CD14-positive monocyte (primary cell): Measurements from ENCODE around the gene PSMD11. TPM values are rescaled to one million over a fixed set of nuclear protein-coding genes. Genes with fewer than 3 reads are reported as not detected.

Experiments
- DNase-seq, 3 donors: peaks; one replicate each; pipeline ENCODE4 v3.0.0-alpha.2; 2011 to 2022
- H2AFZ ChIP-seq: 2 replicates; pipeline ENCODE4 v1.6.0; 2012; ENCODE audit warnings: mild to moderate bottlenecking, low read depth, low read length, inconsistent platforms; ENCODE audit not compliant: insufficient read depth, poor library complexity, severe bottlenecking
- H3K27ac ChIP-seq, 2 donors: 1 replicate in 1 of 2; 2 replicates in 1 of 2; pipeline ENCODE4 v1.5.1; 2012 to 2013; ENCODE audit warnings: low read length in 2 of 2, control low read depth in 1 of 2, inconsistent platforms in 1 of 2, low read depth in 1 of 2, mild to moderate bottlenecking in 1 of 2
- H3K27me3 ChIP-seq, 2 donors: one replicate each; pipeline versions ENCODE4 v1.6.0 to v1.6.1; 2011 to 2013; ENCODE audit warnings: low read length in 2 of 2; ENCODE audit not compliant: control insufficient read depth in 2 of 2, insufficient read depth in 2 of 2
- H3K36me3 ChIP-seq, 2 donors: replicated peaks in 1 of 2; 1 replicate in 1 of 2; 2 replicates in 1 of 2; pipeline versions ENCODE4 v1.5.1 to v1.6.1; 2012 to 2013; ENCODE audit warnings: low read length in 2 of 2, control low read depth in 1 of 2, inconsistent platforms in 1 of 2, mild to moderate bottlenecking in 1 of 2; ENCODE audit not compliant: insufficient read depth in 2 of 2, control insufficient read depth in 1 of 2
- H3K4me1 ChIP-seq, 2 donors: 1 replicate in 1 of 2; 2 replicates in 1 of 2; pipeline versions ENCODE4 v1.5.1 to v1.6.1; 2012 to 2013; ENCODE audit warnings: low read length in 2 of 2, control low read depth in 1 of 2, inconsistent platforms in 1 of 2, mild to moderate bottlenecking in 1 of 2, moderate library complexity in 1 of 2; ENCODE audit not compliant: insufficient read depth in 2 of 2, control insufficient read depth in 1 of 2
- H3K4me2 ChIP-seq: replicated peaks from 2 replicates; pipeline ENCODE3; 2012; ENCODE audit warnings: low read length, moderate library complexity, mild to moderate bottlenecking; ENCODE audit not compliant: poor library complexity, severe bottlenecking; ENCODE audit errors: extremely low read depth
- H3K4me3 ChIP-seq, 3 experiments: fragments of 200-600 bp in 1 of 3; sonication (generic) in 1 of 3; replicated peaks in 1 of 3; 1 replicate in 2 of 3; 2 replicates in 1 of 3; pipeline ENCODE4 v1.5.1; 2011 to 2013; ENCODE audit warnings: low read length in 3 of 3, mild to moderate bottlenecking in 3 of 3, control low read depth in 2 of 3, low read depth in 2 of 3, inconsistent platforms in 1 of 3, moderate library complexity in 1 of 3
- H3K79me2 ChIP-seq: 2 replicates; pipeline ENCODE4 v1.6.0; 2012; ENCODE audit warnings: mild to moderate bottlenecking, control low read depth, inconsistent platforms, low read length, moderate library complexity; ENCODE audit not compliant: insufficient read depth
- H3K9ac ChIP-seq: 2 replicates; pipeline ENCODE4 v1.6.0; 2017; ENCODE audit warnings: low read length, mild to moderate bottlenecking; ENCODE audit not compliant: insufficient read depth, poor library complexity, severe bottlenecking
- H3K9me3 ChIP-seq, 2 donors: replicated peaks in 1 of 2; 1 replicate in 1 of 2; 2 replicates in 1 of 2; pipeline versions ENCODE4 v1.5.1 to v1.6.1; 2012 to 2013; ENCODE audit warnings: low read length in 2 of 2, control low read depth in 1 of 2; ENCODE audit not compliant: control insufficient read depth in 1 of 2, insufficient read depth in 1 of 2
- H4K20me1 ChIP-seq: 2 replicates; pipeline ENCODE4 v1.6.0; 2012; ENCODE audit warnings: mild to moderate bottlenecking, low read length, control low read depth, moderate library complexity; ENCODE audit not compliant: insufficient read depth
- H3K27ac Mint-ChIP-seq, 7 donors: one replicate each; pipeline ENCODE4 v1.8.0; 2020; ENCODE audit warnings: mild to moderate bottlenecking in 7 of 7, mixed read lengths in 7 of 7, moderate library complexity in 6 of 7, inconsistent platforms in 2 of 7
- H3K27me3 Mint-ChIP-seq, 3 donors: one replicate each; pipeline ENCODE4 v1.8.0; 2021 to 2022; ENCODE audit warnings: low read depth in 3 of 3, mild to moderate bottlenecking in 3 of 3, mixed read lengths in 3 of 3, moderate library complexity in 3 of 3, inconsistent platforms in 1 of 3
- H3K36me3 Mint-ChIP-seq, 2 donors: one replicate each; pipeline ENCODE4 v1.8.0; 2020; ENCODE audit warnings: mixed read lengths in 2 of 2, inconsistent platforms in 1 of 2, mild to moderate bottlenecking in 1 of 2
- H3K4me1 Mint-ChIP-seq: one replicate; pipeline ENCODE4 v1.8.0; 2020; ENCODE audit warnings: mild to moderate bottlenecking, mixed read lengths
- H3K4me3 Mint-ChIP-seq, 2 donors: one replicate each; pipeline ENCODE4 v1.8.0; 2020; ENCODE audit warnings: mild to moderate bottlenecking in 2 of 2, mixed read lengths in 2 of 2, moderate library complexity in 1 of 2
- H3K9me3 Mint-ChIP-seq, 7 donors: one replicate each; pipeline ENCODE4 v1.8.0; 2020 to 2022; ENCODE audit warnings: mixed read lengths in 7 of 7, mild to moderate bottlenecking in 6 of 7, moderate library complexity in 6 of 7, inconsistent platforms in 2 of 7
- WGBS: methylation state at CpG from one replicate; pipeline ENCODE4 v1.1.5; 2013; ENCODE audit warnings: missing lambda C conversion rate; ENCODE audit not compliant: insufficient coverage; 5-methylcytosine and 5-hydroxymethylcytosine counted together
- intact Hi-C, 2 donors: fragments of 100-400 bp; cut with micrococcal nuclease; formaldehyde crosslinking; loops; one replicate each; pipeline versions ENCODE4 v1.15.0 to v1.15.1; 2023
- polyA minus RNA-seq: library from RNA; depleted of rRNA, polyadenylated mRNA; stranded (reverse); fragments of >200 nt; gene quantifications from 2 replicates; pipeline ENCODE4 v1.2.3, GENCODE V29; 2012
- polyA plus RNA-seq, 3 donors: library from polyadenylated mRNA; depleted of rRNA in 1 of 3; unstranded in 2 of 3; stranded (reverse) in 1 of 3; fragments of 300-500 nt in 2 of 3; fragments of >200 nt in 1 of 3; fragmentation: Illumina TruSeq in 2 of 3; gene quantifications; 1 replicate in 2 of 3; 2 replicates in 1 of 3; pipeline ENCODE4 v1.2.3, GENCODE V29; 2012 to 2021
- total RNA-seq, 12 experiments: library from RNA in 1 of 12; stranded (reverse) in 1 of 12; fragments of 120-200 nt in 1 of 12; gene quantifications; one replicate each; pipeline ENCODE4 v1.2.4 and lab custom pipeline; 2013 to 2026; ENCODE audit warnings: mixed read lengths in 6 of 12, inconsistent platforms in 1 of 12
- TF ChIP-seq, protein P1 (sequence below): fragments of 200-600 bp; IDR thresholded peaks from one replicate; pipeline ENCODE4 v1.8.0; 2022; ENCODE audit warnings: antibody characterized with exemption, mild to moderate bottlenecking

PSMD11 gene
- total RNA-seq (2013) = 41.2 TPM
- polyA plus RNA-seq = 100 to 1,000 TPM in 1 of 3 donors, 10 to 100 TPM in 2; 29.9 to 112 (median 91.8) TPM
- 17.3 and 24.1 TPM in 2 replicates for polyA minus RNA-seq
- total RNA-seq (lab: John Stamatoyannopoulos, UW) = 45.9 to 102 (median 67.4) reads per million in 11 experiments

DNA sequence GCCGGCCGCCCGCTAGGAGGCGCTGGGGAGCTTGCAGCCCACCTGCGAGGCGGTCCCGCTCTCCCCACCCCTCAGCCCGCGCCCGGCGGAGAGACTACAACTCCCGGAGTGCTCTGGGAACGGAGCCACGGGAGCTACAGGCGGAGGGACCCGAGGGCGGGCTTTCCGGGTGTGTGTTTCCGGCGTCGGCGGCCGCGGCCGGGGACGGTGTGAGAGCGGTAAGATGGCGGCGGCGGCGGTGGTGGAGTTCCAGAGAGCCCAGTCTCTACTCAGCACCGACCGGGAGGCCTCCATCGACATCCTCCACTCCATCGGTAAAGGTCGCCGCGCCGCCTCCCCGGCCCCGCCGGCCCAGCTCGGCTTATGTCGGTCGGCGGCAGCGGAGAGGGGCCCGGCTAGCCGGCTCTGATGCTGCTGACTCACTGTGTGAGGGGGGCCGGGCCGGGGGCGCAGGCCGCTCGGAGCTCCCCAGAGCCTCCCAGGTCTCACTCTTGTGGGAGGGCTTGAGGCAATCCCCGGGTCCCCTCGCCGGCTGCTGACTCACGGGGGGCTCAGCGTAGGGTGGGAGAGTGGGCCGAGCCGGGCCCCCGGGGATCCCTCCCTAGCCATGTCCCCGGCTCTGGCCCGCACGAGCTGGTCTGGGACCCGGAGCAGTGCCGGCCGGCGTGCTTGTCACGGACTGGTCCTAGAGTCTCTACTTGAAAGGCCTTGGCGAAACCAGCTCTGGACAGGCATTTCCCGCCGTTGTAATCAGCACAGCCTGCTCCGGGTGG, at the start of gene PSMD11:
TSS of gene PSMD11 (plus strand) at position 210 of the 773 bp plus-strand sequence. CDS start at position 224, 14 bp downstream.
- peak; percentile 87 to 90 (median 88) for DNase-seq
- peaks cover 24% of the 10 kb centered on the region for H3K4me1 Mint-ChIP-seq
- Histone ChIP-seq H3K36me3 (peaks cover 17 to 27% of the 10 kb centered on the region in 2 donors), H3K79me2 (peaks cover 46% of the 10 kb centered on the region), H3K9me3 (no peaks in the 10 kb centered on the region), H2AFZ (peak within 1 kb of the TSS; percentile 93), H3K27me3 (no peaks in the 10 kb centered on the region), H3K4me1 (peaks cover 18 to 26% of the 10 kb centered on the region in 2 donors), H3K4me2 (peak within 1 kb of the TSS; percentile 95), H3K27ac (peak within 1 kb of the TSS; percentile 38 to 87), H3K4me3 (peak within 1 kb of the TSS; percentile 63 to 95 (median 84)), H3K9ac (peak within 1 kb of the TSS; percentile 95), H4K20me1 (no peaks in the 10 kb centered on the region)
- intact Hi-C loops = loop anchor here in 1 of 2 donors (5.0 to 10.0 kb wide), 2 partner anchors 92 to 180 kb away; partner anchors contain the start of genes RHBDL3 and ZNF207
- H3K9me3 Mint-ChIP-seq = peaks cover 0 to 5% (median 0%) of the 10 kb centered on the region in 7 donors
- WGBS = 0% methylated on average over 66 of the region's 74 CpGs
- H3K4me3 Mint-ChIP-seq = peak within 1 kb of the TSS; percentile 91 to 93
- H3K27ac Mint-ChIP-seq = peak within 1 kb of the TSS; percentile 78 to 93 (median 91)
- peaks cover 11 to 20% (median 16%) of the 10 kb centered on the region in 3 donors for H3K27me3 Mint-ChIP-seq
- peaks cover 27 to 31% of the 10 kb centered on the region in 2 donors for H3K36me3 Mint-ChIP-seq
- TF ChIP-seq, protein P1, sequence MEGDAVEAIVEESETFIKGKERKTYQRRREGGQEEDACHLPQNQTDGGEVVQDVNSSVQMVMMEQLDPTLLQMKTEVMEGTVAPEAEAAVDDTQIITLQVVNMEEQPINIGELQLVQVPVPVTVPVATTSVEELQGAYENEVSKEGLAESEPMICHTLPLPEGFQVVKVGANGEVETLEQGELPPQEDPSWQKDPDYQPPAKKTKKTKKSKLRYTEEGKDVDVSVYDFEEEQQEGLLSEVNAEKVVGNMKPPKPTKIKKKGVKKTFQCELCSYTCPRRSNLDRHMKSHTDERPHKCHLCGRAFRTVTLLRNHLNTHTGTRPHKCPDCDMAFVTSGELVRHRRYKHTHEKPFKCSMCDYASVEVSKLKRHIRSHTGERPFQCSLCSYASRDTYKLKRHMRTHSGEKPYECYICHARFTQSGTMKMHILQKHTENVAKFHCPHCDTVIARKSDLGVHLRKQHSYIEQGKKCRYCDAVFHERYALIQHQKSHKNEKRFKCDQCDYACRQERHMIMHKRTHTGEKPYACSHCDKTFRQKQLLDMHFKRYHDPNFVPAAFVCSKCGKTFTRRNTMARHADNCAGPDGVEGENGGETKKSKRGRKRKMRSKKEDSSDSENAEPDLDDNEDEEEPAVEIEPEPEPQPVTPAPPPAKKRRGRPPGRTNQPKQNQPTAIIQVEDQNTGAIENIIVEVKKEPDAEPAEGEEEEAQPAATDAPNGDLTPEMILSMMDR = peak; percentile 67

DNA sequence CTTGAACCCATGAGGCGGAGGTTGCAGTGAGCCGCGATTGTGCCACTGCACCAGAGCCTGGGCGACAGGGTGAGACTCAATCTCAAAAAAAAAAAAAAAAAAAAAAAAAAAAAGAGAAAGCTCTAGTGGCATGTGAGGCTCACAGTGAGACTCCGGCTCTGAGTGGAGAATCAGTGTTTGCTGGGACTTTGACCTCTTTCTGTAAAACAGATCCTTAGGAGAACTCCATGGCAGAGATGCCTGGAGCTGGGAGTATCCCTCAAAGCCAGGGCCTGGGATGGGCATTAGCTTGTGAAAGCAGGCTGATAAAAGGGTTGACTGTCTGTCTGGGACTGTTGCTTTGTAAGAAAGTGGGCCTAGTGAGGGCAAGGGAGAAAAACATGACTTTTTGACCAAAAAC, 48.0 kb upstream of the PSMD11 start:
- H3K4me2 ChIP-seq = no peak overlapping the region
- H3K27ac ChIP-seq = no peak overlapping the region
- Mint-ChIP-seq H3K4me1 (no peaks in the 10 kb centered on the region), H3K36me3 (peaks cover 2 to 11% of the 10 kb centered on the region in 2 donors), H3K27ac (no peak overlapping the region), H3K4me3 (peak overlapping the region in 1 of 2 donors; percentile 20), H3K27me3 (peaks cover 0 to 2% (median 0%) of the 10 kb centered on the region in 3 donors), H3K9me3 (no peaks in the 10 kb centered on the region)
- DNase-seq = no peak
- intact Hi-C loops = no loop called here
- H3K4me3 ChIP-seq = no peak overlapping the region
- H3K9me3 ChIP-seq = no peaks in the 10 kb centered on the region
- peaks cover 9% of the 10 kb centered on the region for H4K20me1 ChIP-seq
- TF ChIP-seq, protein P1 = no peak
- H3K79me2 ChIP-seq = no peaks in the 10 kb centered on the region
- H3K9ac ChIP-seq = no peak overlapping the region
- no peaks in the 10 kb centered on the region for H3K27me3 ChIP-seq
- no peaks in the 10 kb centered on the region for H3K4me1 ChIP-seq
- H3K36me3 ChIP-seq = no peaks in the 10 kb centered on the region
- 100% methylated on average over 1 of the region's 5 CpGs for WGBS
- no peak overlapping the region for H2AFZ ChIP-seq
